ENCODE results near the gene IFIT1.

DNA sequence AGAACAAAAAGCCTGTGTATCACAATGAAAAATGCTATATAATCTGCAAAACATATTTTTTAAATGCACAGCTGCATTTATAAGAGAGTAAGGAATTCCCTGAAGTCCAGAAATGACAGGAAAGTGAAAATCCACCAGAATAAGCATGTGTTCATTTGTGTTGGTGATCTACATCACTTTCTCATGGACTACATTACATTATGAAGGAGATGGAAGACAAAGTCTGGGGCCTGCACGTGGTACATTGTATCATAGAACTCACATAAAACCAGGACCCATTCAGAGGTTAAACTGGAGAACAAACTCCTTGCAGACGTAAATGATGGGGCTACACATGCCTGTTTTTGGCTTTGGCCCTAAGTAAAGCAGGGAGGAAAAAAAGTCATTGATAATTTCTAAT, 48.3 kb upstream of the IFIT1 start:
- TF ChIP-seq EZH2phosphoT487 (IDR thresholded peaks at IDR 0.05; ENCODE audit: borderline replicate concordance, low read length) (no peak), CTCF (IDR thresholded peaks at IDR 0.05; ENCODE audit: low read depth, low read length, poor library complexity, severe bottlenecking) (no peak)

Measured in DOHH2 (cell line).